HG02852 (cell line): ENCODE measurements around the gene CELF2.
A peak's percentile ranks its signal among the peaks of the same experiment; 100 is the strongest.

Experiments
- ATAC-seq: cut with Tn5 transposase; IDR thresholded peaks from one replicate; pipeline ENCODE4 v1.9.1; 2021; ENCODE audit warnings: mild to moderate bottlenecking, moderate library complexity; ENCODE audit not compliant: unreplicated experiment

Gene CELF2

DNA sequence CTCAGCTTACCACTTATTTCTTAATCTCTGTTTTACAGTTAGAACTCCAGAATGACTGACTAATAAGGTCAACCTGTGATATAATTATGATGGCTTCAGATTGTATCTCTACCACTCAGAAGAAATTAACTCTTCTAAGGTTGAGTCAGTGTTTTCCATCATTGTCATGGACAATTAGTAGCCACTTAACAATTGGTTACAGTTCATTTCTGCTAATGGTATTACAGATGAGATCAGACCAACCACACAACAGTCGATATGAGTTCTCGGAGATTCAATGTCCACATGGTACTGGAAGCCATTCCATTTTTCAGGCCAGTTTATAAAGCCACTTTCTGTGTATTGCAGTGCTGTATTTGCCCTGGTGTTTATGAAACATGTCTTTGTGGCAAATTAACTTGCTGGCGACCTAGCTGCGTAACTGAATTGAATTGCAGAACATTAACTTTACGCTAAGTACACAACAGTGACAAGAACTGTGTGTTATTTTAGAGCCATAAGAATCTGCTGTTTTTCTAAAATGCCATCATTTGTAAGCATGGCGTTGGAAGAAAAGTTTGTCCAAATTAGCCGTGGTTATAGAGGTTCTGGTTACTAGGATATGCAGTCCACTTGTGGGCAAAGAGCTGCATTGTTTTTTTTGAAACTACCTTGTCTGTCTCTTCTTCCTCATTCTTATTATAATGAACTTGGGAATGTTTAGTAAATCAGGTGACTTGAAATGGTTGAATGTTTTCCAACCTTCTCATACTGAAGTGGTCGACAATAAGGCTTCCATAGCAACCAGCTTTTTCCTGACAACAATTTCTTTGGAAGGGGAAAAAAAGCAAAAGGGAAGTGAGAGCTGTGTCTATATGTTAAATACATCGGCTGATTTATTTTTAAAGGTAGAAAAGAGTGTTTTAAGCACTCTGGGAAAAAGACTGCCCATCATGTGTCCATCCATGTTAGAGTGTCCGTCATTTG lies 76.4 kb downstream of the CELF2 start:
- no peak for ATAC-seq

GRCh38 chr10:11095374-11095801 lies 77.7 kb downstream of the CELF2 start:
- ATAC-seq, result no peak

DNA sequence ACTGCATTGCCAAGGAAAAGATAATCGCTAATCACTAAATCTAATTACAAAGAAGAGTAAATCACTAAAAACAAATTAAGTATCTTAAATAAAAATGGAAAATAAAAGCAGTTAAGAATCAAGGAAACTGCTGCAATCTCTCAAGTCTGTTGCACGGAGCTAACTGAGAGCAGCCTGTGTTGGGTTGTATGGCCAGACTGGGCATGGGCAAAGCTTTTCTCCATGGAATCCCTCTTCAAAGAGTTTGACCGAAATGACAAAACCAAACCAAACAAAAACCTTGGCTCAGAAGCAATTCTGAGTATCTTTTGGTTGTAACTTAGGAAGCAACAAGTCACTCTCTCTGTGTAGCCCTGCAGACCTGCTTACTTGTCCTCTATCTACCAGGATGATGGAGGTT lies 78.8 kb downstream of the CELF2 start:
- ATAC-seq, result no peak

DNA sequence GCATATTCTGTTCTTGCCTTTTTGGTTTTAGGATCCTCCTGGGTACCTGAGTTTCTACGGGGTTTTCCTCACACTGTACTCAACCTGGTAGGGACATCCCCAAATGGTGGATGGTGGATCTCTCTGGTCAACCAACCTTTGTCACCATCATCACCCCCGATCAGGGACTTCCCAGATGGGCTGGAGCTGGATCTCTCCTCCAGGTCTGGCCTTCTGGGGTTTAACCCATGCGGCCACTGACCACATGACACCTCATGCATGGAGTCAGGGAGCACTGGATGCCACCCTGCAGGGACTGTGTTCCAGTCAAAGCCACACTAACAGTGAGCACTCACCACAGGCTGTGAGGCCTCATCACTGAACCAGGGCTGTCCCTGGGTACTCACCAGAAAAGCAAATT lies 80.0 kb downstream of the CELF2 start:
- ATAC-seq, result peak; percentile 65

GRCh38 chr10:11098666-11099065 lies 81.0 kb downstream of the CELF2 start:
- ATAC-seq, result no peak

DNA sequence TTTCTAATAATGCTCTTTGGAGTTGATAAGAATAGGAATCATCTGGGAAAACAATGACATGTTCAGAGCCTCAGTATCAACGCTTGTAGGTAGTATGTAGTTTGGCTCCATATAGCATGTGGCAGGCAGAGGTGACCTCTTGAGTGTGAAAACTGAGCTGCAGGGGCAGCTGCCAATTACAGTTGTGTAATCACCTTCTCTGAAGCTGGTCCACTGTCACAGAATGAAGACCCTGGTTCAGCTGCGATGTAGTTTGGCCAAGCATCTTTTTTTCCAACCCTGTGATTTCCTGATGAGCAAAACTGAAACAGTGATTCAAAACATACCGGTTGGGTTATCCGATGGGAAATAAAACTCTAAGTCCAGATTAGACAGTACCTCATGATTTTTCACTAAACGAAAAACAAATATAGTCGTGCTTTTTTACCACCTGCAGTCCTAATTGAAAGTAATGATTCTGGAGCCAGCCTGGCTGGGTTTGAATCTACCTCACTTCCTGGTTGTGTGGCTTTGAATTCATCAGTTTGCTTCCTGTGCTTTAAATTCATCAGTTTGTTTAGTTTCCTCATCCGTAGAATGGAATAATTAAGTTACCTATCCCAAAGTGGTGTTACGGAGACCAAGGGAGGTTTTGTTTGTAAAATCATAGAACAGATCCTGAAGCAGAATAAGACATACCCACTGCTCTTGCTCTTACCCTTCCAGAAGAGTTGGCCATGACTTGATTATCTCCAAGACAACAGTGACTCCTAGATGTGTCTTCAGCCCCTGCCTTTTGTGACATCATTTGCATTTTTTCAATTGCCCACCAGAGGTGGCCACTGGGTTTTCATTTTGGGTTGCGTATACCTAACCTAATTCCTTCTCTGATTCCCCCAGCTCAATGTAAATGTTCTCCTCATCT lies 87.4 kb downstream of the CELF2 start:
- no peak for ATAC-seq

DNA sequence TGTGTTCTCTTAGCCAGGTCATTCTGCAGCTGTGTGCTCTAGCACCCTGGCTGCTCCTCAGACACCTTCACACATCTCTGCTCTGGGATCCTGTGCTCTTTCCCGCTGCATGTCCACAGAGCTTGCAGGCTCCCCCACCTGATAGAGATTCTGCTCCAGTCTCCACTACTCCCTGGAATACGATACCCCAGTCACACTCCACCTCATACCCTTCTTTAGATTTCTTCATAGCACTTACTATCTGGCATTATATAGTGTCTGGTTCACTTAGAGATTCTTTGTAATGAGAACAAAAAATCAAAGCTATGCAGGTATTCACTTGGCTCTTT lies 88.0 kb downstream of the CELF2 start:
- ATAC-seq, result no peak

DNA sequence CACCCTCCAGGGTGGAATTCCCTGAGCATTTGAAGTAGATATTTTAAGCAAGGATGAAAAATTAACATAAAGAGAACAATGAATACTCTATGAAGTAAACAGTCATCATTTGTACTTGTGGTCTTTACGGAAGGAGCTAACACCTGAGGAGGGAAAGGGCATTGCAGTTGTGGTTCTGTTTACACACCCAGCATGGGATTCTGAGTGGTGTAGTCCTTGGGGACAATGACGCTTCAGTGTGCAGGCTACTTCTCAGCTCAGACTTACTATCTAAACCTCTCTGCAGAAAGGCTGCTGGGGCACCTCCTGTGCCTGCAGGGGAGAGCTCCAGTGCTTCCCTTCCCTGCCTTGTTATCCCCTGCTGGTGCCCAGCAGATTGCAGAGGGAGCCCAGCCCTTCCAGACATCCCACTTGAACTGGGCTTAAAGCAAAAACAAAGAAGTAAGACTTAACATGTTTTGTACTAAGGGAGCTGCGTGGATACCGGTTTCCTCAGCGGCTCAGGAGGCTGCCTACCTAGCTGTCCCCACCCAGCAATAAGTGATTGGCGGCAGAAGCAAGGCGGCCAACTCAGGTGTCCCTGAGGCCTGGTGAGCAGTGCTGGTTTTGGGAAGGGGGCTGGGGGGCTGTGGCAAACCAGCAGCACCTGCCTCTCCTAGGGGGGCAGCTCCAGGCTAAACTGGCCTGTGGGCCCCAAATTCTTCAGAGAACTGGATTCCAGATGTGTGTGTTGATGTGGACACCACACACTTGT lies 89.1 kb downstream of the CELF2 start:
- no peak for ATAC-seq

DNA sequence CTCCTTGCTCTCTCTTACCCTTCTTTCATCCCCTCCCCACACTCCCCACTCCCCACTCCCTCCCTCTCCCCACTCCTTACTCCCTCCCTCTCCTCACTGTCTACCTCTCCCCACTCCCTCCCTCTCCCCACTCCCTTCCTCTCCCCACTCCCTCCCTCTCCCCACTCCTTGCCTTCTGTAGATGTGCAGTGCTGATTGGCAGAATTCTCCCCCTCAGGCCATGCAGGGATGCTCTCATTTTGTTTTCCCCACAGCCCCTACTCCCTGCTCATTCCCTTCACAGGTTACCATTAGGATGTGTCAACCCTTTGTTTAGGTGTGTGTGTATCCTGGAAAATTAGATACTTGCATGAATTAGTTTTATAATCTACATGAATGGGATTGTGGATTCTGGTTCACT lies 90.3 kb downstream of the CELF2 start:
- no peak for ATAC-seq

DNA sequence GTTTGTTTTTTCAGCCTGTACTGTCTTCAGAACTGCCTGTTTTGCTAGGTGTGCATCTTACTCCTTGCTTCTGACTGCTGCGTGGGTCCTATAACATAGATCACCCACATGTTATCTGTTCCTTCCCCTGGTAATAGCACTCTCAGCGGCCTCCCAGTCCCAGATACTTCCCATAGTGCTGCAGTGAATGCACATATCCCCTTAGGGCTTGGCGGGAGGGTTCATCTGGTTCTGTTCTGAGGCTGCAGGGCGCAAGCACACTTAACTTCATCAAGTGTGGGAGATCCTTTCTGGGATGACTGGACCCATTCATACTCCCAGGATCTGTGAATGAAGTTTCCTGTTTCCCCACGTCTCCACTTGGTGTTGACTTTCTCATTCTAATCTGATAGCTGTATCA lies 90.7 kb downstream of the CELF2 start:
- no peak for ATAC-seq

DNA sequence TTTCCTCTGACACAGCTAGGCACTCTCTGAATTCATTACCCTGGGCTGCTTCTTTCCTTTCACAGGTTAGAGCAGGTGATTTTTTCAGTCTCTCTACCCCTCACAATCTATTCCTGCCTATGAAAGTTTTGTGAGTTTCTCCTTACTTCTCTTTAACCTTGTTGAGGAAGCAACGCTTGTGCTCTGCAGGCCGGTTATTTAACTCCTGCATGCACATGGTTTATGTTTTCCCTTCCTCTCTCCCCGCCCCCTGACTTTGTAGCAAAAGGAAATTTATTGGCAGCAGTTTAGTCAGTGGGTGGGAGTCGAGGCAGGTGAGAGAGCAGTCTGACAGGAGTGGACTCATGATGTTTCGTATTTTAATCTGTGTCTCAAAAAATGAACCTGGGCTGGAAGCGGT lies 91.9 kb downstream of the CELF2 start:
- ATAC-seq, result no peak

DNA sequence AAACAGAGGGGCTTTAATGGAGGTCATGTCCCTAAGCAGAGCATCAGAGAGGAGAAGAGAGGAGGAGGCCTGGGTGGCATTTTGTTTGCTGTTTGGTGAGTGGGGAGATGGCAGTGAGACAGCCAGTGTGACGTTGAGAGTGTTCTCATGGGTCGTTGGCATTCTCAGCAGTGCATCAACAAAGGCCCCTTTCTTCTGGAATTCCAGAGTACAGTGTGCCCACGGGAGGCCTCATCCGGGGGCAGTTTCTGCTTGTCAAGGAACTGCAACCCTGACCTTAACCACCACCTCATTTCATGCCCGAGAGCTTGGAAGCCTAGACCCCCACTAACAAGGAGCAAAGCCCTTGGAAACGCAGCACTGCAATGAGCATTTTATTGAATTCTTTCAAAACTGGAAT lies 92.9 kb downstream of the CELF2 start:
- no peak for ATAC-seq

- no peak for ATAC-seq
Measured at GRCh38 chr10:11111490-11111889, 93.8 kb downstream of the CELF2 start.

- no peak for ATAC-seq
Measured at GRCh38 chr10:11112718-11113117, 95.0 kb downstream of the CELF2 start.

- no peak for ATAC-seq
Measured at GRCh38 chr10:11113156-11113555, 95.5 kb downstream of the CELF2 start.

GRCh38 chr10:11114269-11114668 lies 96.6 kb downstream of the CELF2 start:
- no peak for ATAC-seq

DNA sequence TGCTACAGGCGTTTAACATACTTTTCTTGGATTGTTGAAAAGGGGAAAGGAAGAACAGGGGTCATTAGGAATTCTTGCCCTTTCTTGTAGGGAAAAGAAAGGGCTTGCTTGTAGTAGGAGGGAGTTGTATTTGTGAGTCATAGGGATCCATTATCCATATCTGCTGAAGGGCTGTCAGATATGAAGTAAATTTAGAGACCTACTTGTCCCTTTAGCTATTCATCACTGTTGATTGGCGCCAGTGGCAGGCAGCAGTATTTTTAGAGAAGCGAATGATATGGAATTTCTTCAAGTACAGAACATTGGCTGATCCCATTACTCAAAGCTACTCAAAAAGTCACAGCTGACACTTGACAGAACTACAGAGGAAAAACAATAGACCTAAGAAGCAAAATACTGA lies 97.7 kb downstream of the CELF2 start:
- ATAC-seq, result no peak

DNA sequence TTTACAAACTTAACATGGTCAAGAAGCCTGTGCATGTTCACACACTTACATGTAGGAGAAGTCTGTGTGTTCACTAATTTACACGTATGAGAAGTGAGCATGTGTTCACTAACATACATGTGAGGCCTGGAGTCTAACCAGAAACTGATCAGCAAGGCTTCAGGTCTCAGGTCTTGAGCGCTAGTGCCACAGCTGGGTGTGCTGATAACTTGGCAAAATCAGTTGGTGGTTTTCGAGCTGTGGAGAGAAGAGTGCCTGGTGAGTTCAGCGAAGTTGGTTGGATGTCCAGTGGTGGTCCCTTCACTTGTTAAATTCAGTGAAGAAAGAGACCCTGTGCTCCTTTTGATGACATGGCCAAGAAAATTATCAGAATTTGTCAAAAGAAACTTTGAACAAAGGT lies 98.7 kb downstream of the CELF2 start:
- no peak for ATAC-seq

GRCh38 chr10:11116817-11117216 lies 99.1 kb downstream of the CELF2 start:
- no peak for ATAC-seq

DNA sequence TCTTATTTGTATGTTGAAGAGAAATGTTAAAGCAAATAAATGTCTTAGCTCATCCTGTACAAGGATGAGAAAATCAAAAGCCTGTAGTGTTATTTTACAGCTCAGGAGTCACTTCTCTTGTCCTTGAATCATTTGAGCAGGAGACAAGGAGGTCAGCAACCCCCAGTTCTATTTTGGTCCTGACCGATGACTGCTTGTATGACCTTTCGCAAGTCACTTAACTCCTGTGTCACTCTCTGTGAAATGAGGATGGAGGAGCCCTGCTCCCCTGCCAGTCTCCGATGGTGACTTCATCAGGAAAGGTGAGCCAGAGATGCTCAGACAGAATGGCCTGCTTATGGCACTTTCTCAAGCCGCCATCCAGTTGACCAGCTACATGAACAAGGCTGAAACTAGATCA lies 101.0 kb downstream of the CELF2 start:
- no peak for ATAC-seq

DNA sequence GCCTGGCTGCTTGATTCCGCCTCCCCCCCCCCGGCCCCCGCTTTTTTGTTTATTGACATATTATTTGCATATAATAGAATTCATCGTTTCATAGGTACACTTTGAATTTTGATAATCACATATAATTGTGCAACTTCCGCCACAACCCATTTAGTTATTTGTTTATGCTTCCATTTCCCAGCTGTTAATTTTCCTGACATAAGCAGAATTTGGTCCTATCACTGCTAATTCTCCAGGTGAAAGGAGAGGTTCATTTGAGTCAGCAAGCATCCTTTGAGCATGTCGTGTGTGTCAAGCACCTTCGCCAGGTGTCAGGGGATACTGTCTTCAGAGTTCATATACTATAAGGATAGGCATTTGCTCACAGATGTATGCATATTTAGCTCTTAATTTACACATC lies 102.2 kb downstream of the CELF2 start:
- no peak for ATAC-seq
